ENCODE results near the gene PIK3R5.

Gene PIK3R5

GRCh38 chr17:8930649-8931048 is 34.9 kb downstream of the PIK3R5 start:
- no peak for DNase-seq (ENCODE audit: low read depth, low spot score)
- H3K27ac ChIP-seq: no peak overlapping the region

- no peak for DNase-seq (ENCODE audit: low read depth, low spot score)
- H3K27ac ChIP-seq: no peak overlapping the region
These were observed 37.2 kb downstream of the PIK3R5 start for GRCh38 chr17:8928347-8928746.

- no peak overlapping the region for H3K27ac ChIP-seq
- no peak for DNase-seq (ENCODE audit: low read depth, low spot score)
These were observed 38.1 kb downstream of the PIK3R5 start for GRCh38 chr17:8927395-8927794.

- no peak for DNase-seq (ENCODE audit: low read depth, low spot score)
- no peak overlapping the region for H3K27ac ChIP-seq
These were observed 39.7 kb downstream of the PIK3R5 start for GRCh38 chr17:8925808-8926207.

- H3K27ac ChIP-seq: no peak overlapping the region
- DNase-seq (ENCODE audit: low read depth, low spot score): no peak
These were observed 40.4 kb downstream of the PIK3R5 start for GRCh38 chr17:8925141-8925540.

- DNase-seq (ENCODE audit: low read depth, low spot score): no peak
- no peak overlapping the region for H3K27ac ChIP-seq
These were observed 40.9 kb downstream of the PIK3R5 start for GRCh38 chr17:8924595-8924994.

- DNase-seq (ENCODE audit: low read depth, low spot score): no peak
- H3K27ac ChIP-seq: no peak overlapping the region
These were observed 41.7 kb downstream of the PIK3R5 start for GRCh38 chr17:8923762-8924161.

- DNase-seq (ENCODE audit: low read depth, low spot score): no peak
These were observed 42.6 kb downstream of the PIK3R5 start for GRCh38 chr17:8922928-8923327.

GRCh38 chr17:8922451-8922850 is 43.1 kb downstream of the PIK3R5 start:
- DNase-seq (ENCODE audit: low read depth, low spot score): peak; percentile 82

More at GRCh38 chr17:8922928-8923327, 42.6 kb downstream of the PIK3R5 start:
- H3K27ac ChIP-seq: peak overlapping the region; percentile 57

GRCh38 chr17:8921147-8921546 is 44.4 kb downstream of the PIK3R5 start:
- no peak for DNase-seq (ENCODE audit: low read depth, low spot score)
- H3K27ac ChIP-seq: no peak overlapping the region

More at GRCh38 chr17:8922451-8922850, 43.1 kb downstream of the PIK3R5 start:
- peak overlapping the region; percentile 57 for H3K27ac ChIP-seq

- DNase-seq (ENCODE audit: low read depth, low spot score): no peak
- H3K27ac ChIP-seq: no peak overlapping the region
These were observed 46.6 kb downstream of the PIK3R5 start for GRCh38 chr17:8918807-8919465.

- peak overlapping the region; percentile 67 for H3K27ac ChIP-seq
- no peak for DNase-seq (ENCODE audit: low read depth, low spot score)
These were observed 49.0 kb downstream of the PIK3R5 start for GRCh38 chr17:8916466-8916865.

- DNase-seq (ENCODE audit: low read depth, low spot score): no peak
- no peak overlapping the region for H3K27ac ChIP-seq
These were observed 51.0 kb downstream of the PIK3R5 start for GRCh38 chr17:8914554-8914953.

GRCh38 chr17:8913879-8914278 is 51.6 kb downstream of the PIK3R5 start:
- no peak overlapping the region for H3K27ac ChIP-seq
- DNase-seq (ENCODE audit: low read depth, low spot score): no peak

- no peak overlapping the region for H3K27ac ChIP-seq
- no peak for DNase-seq (ENCODE audit: low read depth, low spot score)
These were observed 52.4 kb downstream of the PIK3R5 start for GRCh38 chr17:8913091-8913490.

GRCh38 chr17:8912084-8912981 is 53.2 kb downstream of the PIK3R5 start:
- DNase-seq (ENCODE audit: low read depth, low spot score): no peak
- H3K27ac ChIP-seq: no peak overlapping the region

- H3K27ac ChIP-seq: no peak overlapping the region
- DNase-seq (ENCODE audit: low read depth, low spot score): no peak
These were observed 54.4 kb downstream of the PIK3R5 start for GRCh38 chr17:8910969-8911604.

GRCh38 chr17:8909586-8910270 is 55.8 kb downstream of the PIK3R5 start:
- H3K27ac ChIP-seq: no peak overlapping the region
- no peak for DNase-seq (ENCODE audit: low read depth, low spot score)

- H3K27ac ChIP-seq: no peak overlapping the region
- no peak for DNase-seq (ENCODE audit: low read depth, low spot score)
These were observed 60.2 kb downstream of the PIK3R5 start for GRCh38 chr17:8905331-8905730.

GRCh38 chr17:8904686-8905085 is 60.8 kb downstream of the PIK3R5 start:
- no peak for DNase-seq (ENCODE audit: low read depth, low spot score)
- no peak overlapping the region for H3K27ac ChIP-seq
